ENCODE data around the gene CNOT10.
A peak's percentile ranks its signal among the peaks of the same experiment; 100 is the strongest.

The CNOT10 gene

GRCh38 chr3:32818970-32819511, 134.1 kb downstream of the CNOT10 start:
- DNase-seq: peak; percentile 61

- DNase-seq: peak; percentile 84
Measured at GRCh38 chr3:32819551-32820348, 134.8 kb downstream of the CNOT10 start.

- DNase-seq: no peak
Measured at GRCh38 chr3:32820430-32820829, 135.4 kb downstream of the CNOT10 start.

- DNase-seq: peak; percentile 55
Measured at GRCh38 chr3:32820971-32821685, 136.1 kb downstream of the CNOT10 start.

GRCh38 chr3:32821686-32822296, 136.8 kb downstream of the CNOT10 start:
- peak; percentile 63 for DNase-seq

- DNase-seq: no peak
Measured at GRCh38 chr3:32822609-32823498, 137.9 kb downstream of the CNOT10 start.

All from islet precursor cell (in vitro differentiated cells).